Heart left ventricle (tissue), 16 donors: ENCODE data around the gene EVA1C. TPM values are rescaled to one million over a fixed set of nuclear protein-coding genes. Genes with fewer than 3 reads are reported as not detected.

Experiments used
- ATAC-seq, 4 donors: fragments of 200-7000 bp; cut with Tn5 transposase; one replicate each; pipeline ENCODE4 v1.9.1; 2020 to 2022; ENCODE audit warnings: moderate library complexity in 4 of 4, mild to moderate bottlenecking in 3 of 4, moderate number of reproducible peaks in 1 of 4
- DNase-seq, 5 donors: peaks; one replicate each; pipeline ENCODE4 v3.0.0-alpha.2; 2020
- H3K27ac ChIP-seq, 12 donors: fragments of 200-600 bp; sonication (generic) in 4 of 12; one replicate each; pipeline versions ENCODE4 v1.5.0 to v1.8.0; 2016 to 2022; ENCODE audit warnings: mild to moderate bottlenecking in 2 of 12
- H3K27me3 ChIP-seq, 9 donors: fragments of 200-600 bp; sonication (generic) in 2 of 9; one replicate each; pipeline versions ENCODE4 v1.5.1 to v1.8.0; 2016 to 2022; ENCODE audit warnings: mild to moderate bottlenecking in 3 of 9
- H3K36me3 ChIP-seq, 9 donors: fragments of 200-600 bp; sonication (generic) in 2 of 9; one replicate each; pipeline versions ENCODE4 v1.5.0 to v1.8.0; 2018 to 2022; ENCODE audit warnings: mild to moderate bottlenecking in 2 of 9
- H3K4me1 ChIP-seq, 12 donors: fragments of 200-600 bp; sonication (generic) in 4 of 12; one replicate each; pipeline versions ENCODE4 v1.5.0 to v1.8.0; 2016 to 2022; ENCODE audit warnings: mild to moderate bottlenecking in 3 of 12
- H3K4me3 ChIP-seq, 12 donors: fragments of 200-600 bp; sonication (generic) in 4 of 12; one replicate each; pipeline versions ENCODE4 v1.5.0 to v1.8.0; 2017 to 2022; ENCODE audit warnings: mild to moderate bottlenecking in 9 of 12, moderate library complexity in 4 of 12
- H3K9me3 ChIP-seq, 12 donors: fragments of 200-600 bp; sonication (generic) in 4 of 12; one replicate each; pipeline versions ENCODE4 v1.5.0 to v1.8.0; 2016 to 2022; ENCODE audit warnings: mild to moderate bottlenecking in 1 of 12
- POLR2A ChIP-seq, 2 donors: fragments of 450-650 bp; IDR thresholded peaks; one replicate each; pipeline ENCODE4 v1.6.1; 2017; ENCODE audit warnings: antibody characterized with exemption in 2 of 2, mild to moderate bottlenecking in 2 of 2, moderate library complexity in 2 of 2
- whole genome bisulfite sequencing, 4 donors: extraction: QIAGEN DNeasy Blood & Tissue Kit in 2 of 4; methylation state at CpG; one replicate each; pipeline versions ENCODE4 v1.1.5 to v1.1.7; 2013 to 2018; 5-methylcytosine and 5-hydroxymethylcytosine counted together
- intact Hi-C, 10 donors: fragments of 100-400 bp; cut with DNase I; formaldehyde crosslinking; loops; one replicate each; pipeline versions ENCODE4 v1.11.1 to v1.14.2; 2022
- polyA plus RNA-seq, 2 donors: library from polyadenylated mRNA; stranded (reverse); fragments of 200-250 nt; gene quantifications; one replicate each; pipeline ENCODE4 v1.2.3, GENCODE V29; 2013
- total RNA-seq, 9 donors: library from RNA; depleted of rRNA in 2 of 9; stranded (reverse); fragments of >200 nt in 2 of 9; fragmentation: NEBNext Ultra II Directional in 3 of 9; extraction: Animal tissue kit (Norgen Biotek cat#: 25700) in 3 of 9; gene quantifications; one replicate each; pipeline versions ENCODE4 v1.1.0 to v1.2.4, GENCODE V29; 2016 to 2023
- TF ChIP-seq, protein P1 (sequence below), 12 donors: fragments of 200-600 bp; sonication (generic) in 4 of 12; IDR thresholded peaks; one replicate each; pipeline versions ENCODE4 v1.5.0 to v1.8.0; 2018 to 2022; ENCODE audit warnings: antibody characterized with exemption in 12 of 12, mild to moderate bottlenecking in 5 of 12
- donor health status: ischemic (EF 13 %, LVEDD 7.1; RV severe dilation, severe dysfunction).
- donor health status: healthy with polysubstance abuse.
- donor health status: DM: no; HTN: yes; CAD: no.
- donor health status: DM: no; HTN: no; CAD: no.
- donor health status: ischemic (EF 25% LVEDD 6.9; RV normal size, moderate dysfunction).
- donor health status: ischemic (EF 25% LVEDD 5.7; RV mildly dilated, moderate dysfunction).
- donor health status: healthy.
- donor health status: DM: yes; HTN: yes; CAD: no.
- donor health status: ischemic (EF 35%, LVEDD 5.7; RV mildly dilated, moderate dysfunction).
- donor health status: nonischemic (EF 11% LVEDD 7.7; RV severe dilation, severe dysfunction).
- donor health status: DM: yes; HTN: yes; CAD: no.
- donor health status: PGD.
- donor health status: ischemic (EF 29% LVEDD 5.4; RV normal size, mild dysfunction).
- donor health status: nonischemic (EF 23%, LVEDD 6.1; RV moderate dilation, normal function).

EVA1C gene
- total and polyA plus RNA-seq, 11 donors = 10.1 to 44.4 (median 19.7) TPM

DNA sequence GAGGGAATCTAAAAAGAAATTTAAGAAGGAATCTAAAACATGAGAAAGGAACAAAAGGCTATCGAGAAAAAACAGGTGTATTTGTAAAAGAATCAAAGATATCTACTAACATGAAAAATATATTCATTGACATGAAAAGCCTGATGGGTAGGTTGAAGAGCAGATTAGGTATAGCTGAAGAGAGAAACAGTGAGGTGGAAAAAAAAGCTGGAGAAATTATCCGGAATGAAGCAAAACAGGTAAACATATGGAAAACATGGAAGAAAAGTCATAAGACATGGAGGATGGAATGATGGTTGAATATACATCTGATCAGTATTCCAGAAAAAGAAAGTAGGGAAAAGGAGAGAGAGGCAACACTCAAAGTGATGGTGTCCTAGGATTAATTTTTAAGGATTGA lies 9.6 kb downstream of the EVA1C start:
- H3K27me3 ChIP-seq = no peaks in the 10 kb centered on the region
- ATAC-seq (no peak), DNase-seq (no peak)
- H3K27ac ChIP-seq = no peak overlapping the region
- H3K4me3 ChIP-seq = no peak overlapping the region
- H3K4me1 ChIP-seq = peaks cover 0 to 38% (median 23%) of the 10 kb centered on the region in 12 donors
- no peak for TF ChIP-seq POLR2A (IDR thresholded peaks at IDR 0.05)
- TF ChIP-seq, protein P1, sequence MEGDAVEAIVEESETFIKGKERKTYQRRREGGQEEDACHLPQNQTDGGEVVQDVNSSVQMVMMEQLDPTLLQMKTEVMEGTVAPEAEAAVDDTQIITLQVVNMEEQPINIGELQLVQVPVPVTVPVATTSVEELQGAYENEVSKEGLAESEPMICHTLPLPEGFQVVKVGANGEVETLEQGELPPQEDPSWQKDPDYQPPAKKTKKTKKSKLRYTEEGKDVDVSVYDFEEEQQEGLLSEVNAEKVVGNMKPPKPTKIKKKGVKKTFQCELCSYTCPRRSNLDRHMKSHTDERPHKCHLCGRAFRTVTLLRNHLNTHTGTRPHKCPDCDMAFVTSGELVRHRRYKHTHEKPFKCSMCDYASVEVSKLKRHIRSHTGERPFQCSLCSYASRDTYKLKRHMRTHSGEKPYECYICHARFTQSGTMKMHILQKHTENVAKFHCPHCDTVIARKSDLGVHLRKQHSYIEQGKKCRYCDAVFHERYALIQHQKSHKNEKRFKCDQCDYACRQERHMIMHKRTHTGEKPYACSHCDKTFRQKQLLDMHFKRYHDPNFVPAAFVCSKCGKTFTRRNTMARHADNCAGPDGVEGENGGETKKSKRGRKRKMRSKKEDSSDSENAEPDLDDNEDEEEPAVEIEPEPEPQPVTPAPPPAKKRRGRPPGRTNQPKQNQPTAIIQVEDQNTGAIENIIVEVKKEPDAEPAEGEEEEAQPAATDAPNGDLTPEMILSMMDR (IDR thresholded peaks at IDR 0.05) = no peak
- intact Hi-C loops = loop anchor here in 1 of 10 donors (5.0 kb wide), 1 partner anchor 35 kb away; no protein-coding TSS in a partner anchor
- H3K9me3 ChIP-seq = peaks cover 0 to 21% (median 8%) of the 10 kb centered on the region in 12 donors
- peaks cover 0 to 10% (median 6%) of the 10 kb centered on the region in 9 donors for H3K36me3 ChIP-seq
- WGBS, 4 donors = 95 to 100% (median 97%) methylated on average over 2 of the region's 2 CpGs

- H3K4me1 ChIP-seq = peaks cover 0 to 39% (median 21%) of the 10 kb centered on the region in 12 donors
Measured at GRCh38 chr21:32423320-32424190, 11.0 kb downstream of the EVA1C start.

GRCh38 chr21:32424191-32424535 lies 11.7 kb downstream of the EVA1C start:
- DNase-seq = no peak
- Histone ChIP-seq H3K27me3 (no peaks in the 10 kb centered on the region), H3K36me3 (no peaks in the 10 kb centered on the region), H3K4me3 (no peak overlapping the region), H3K27ac (no peak overlapping the region), H3K4me1 (peaks cover 0 to 41% (median 19%) of the 10 kb centered on the region in 12 donors), H3K9me3 (peaks cover 0 to 21% (median 8%) of the 10 kb centered on the region in 12 donors)
- TF ChIP-seq POLR2A (IDR thresholded peaks at IDR 0.05) = no peak
- TF ChIP-seq, protein P1 (IDR thresholded peaks at IDR 0.05) = no peak
- no peak for ATAC-seq
- intact Hi-C loops = loop anchor here in 1 of 10 donors (5.0 kb wide), 1 partner anchor 33 kb away; no protein-coding TSS in a partner anchor
- WGBS, 4 donors = 58 to 90% (median 87%) methylated on average over 2 of the region's 2 CpGs

More at GRCh38 chr21:32423320-32424190, 11.0 kb downstream of the EVA1C start:
- Histone ChIP-seq H3K9me3 (peaks cover 0 to 21% (median 8%) of the 10 kb centered on the region in 12 donors), H3K27me3 (no peaks in the 10 kb centered on the region), H3K27ac (no peak overlapping the region), H3K36me3 (peaks cover 0 to 1% (median 0%) of the 10 kb centered on the region in 9 donors), H3K4me3 (no peak overlapping the region)
- DNase-seq = no peak
- ATAC-seq = no peak
- intact Hi-C loops = loop anchor here in 1 of 10 donors (5.0 kb wide), 1 partner anchor 34 kb away; no protein-coding TSS in a partner anchor
- 83 to 93% (median 90%) methylated on average over 9 of the region's 9 CpGs for WGBS, 4 donors
- TF ChIP-seq POLR2A (IDR thresholded peaks at IDR 0.05) = no peak
- TF ChIP-seq, protein P1 (IDR thresholded peaks at IDR 0.05) = no peak

- Histone ChIP-seq H3K27ac (no peak overlapping the region), H3K27me3 (no peaks in the 10 kb centered on the region), H3K4me1 (peaks cover 0 to 41% (median 19%) of the 10 kb centered on the region in 12 donors), H3K9me3 (peaks cover 0 to 21% (median 8%) of the 10 kb centered on the region in 12 donors), H3K4me3 (no peak overlapping the region), H3K36me3 (no peaks in the 10 kb centered on the region)
- DNase-seq (no peak), ATAC-seq (no peak)
- intact Hi-C loops = loop anchor here in 1 of 10 donors (5.0 kb wide), 1 partner anchor 33 kb away; no protein-coding TSS in a partner anchor
- TF ChIP-seq, protein P1 (IDR thresholded peaks at IDR 0.05) = no peak
- TF ChIP-seq POLR2A (IDR thresholded peaks at IDR 0.05) = no peak
- whole genome bisulfite sequencing, 4 donors = 92 to 97% (median 96%) methylated on average over 5 of the region's 5 CpGs
Measured at GRCh38 chr21:32424674-32425073, 12.2 kb downstream of the EVA1C start.
